H1 (cell line): ENCODE data around the gene SFRP5. TPM values are rescaled to one million over a fixed set of nuclear protein-coding genes. Genes with fewer than 3 reads are reported as not detected.

Experiments
- CTCF ChIA-PET: fragments of 300-600 bp; sonication (Branson Sonifier 250); formaldehyde crosslinking; loops from one replicate; lab custom pipeline; 2021; ENCODE audit not compliant: partially characterized antibody; lab: Charles Lee
- POLR2A ChIA-PET: fragments of 300-600 bp; sonication (Branson Sonifier 250); formaldehyde crosslinking; loops from one replicate; lab custom pipeline; 2021; ENCODE audit warnings: inconsistent platforms; ENCODE audit not compliant: partially characterized antibody; lab: Charles Lee
- DNase-seq, 2 experiments: peaks; one replicate each; pipeline versions ENCODE4 v3.0.0 to v3.0.0-alpha.2; 2010 to 2022; ENCODE audit warnings: low spot score in 2 of 2, low read depth in 1 of 2, mixed read lengths in 1 of 2
- FAIRE-seq: peaks from 2 replicates; lab custom pipeline; 2011; peaks lifted over from hg19 to GRCh38; lab: Jason Lieb, UNC
- H2AFZ ChIP-seq: 2 replicates; pipeline ENCODE4 v1.8.1; 2012; ENCODE audit warnings: low read length, inconsistent platforms
- H2AK5ac ChIP-seq: 2 replicates; pipeline ENCODE4 v1.6.1; 2013; ENCODE audit warnings: low read depth, low read length
- H2BK120ac ChIP-seq: replicated peaks from 2 replicates; pipeline ENCODE3; 2013; ENCODE audit warnings: low read depth, low read length, inconsistent platforms
- H2BK12ac ChIP-seq: 2 replicates; pipeline ENCODE4 v1.6.1; 2013; ENCODE audit warnings: low read depth, low read length
- H2BK15ac ChIP-seq: 2 replicates; pipeline ENCODE4 v1.6.1; 2013; ENCODE audit warnings: low read length
- H2BK20ac ChIP-seq: 2 replicates; pipeline ENCODE4 v1.6.1; 2013; ENCODE audit warnings: low read length
- H2BK5ac ChIP-seq: 2 replicates; pipeline ENCODE4 v1.6.1; 2013; ENCODE audit warnings: low read depth, low read length
- H3K14ac ChIP-seq: 2 replicates; pipeline ENCODE4 v1.6.1; 2013; ENCODE audit warnings: inconsistent platforms; ENCODE audit not compliant: insufficient read length
- H3K18ac ChIP-seq: 2 replicates; pipeline ENCODE4 v1.6.1; 2013; ENCODE audit warnings: low read length; ENCODE audit errors: extremely low read depth
- H3K23ac ChIP-seq: 2 replicates; pipeline ENCODE4 v1.6.1; 2013; ENCODE audit warnings: inconsistent platforms; ENCODE audit not compliant: insufficient read length
- H3K23me2 ChIP-seq: 2 replicates; pipeline ENCODE4 v1.6.1; 2013; ENCODE audit warnings: low read depth, low read length
- H3K27ac ChIP-seq: 2 replicates; pipeline ENCODE4 v1.6.1; 2011; ENCODE audit warnings: low read depth, low read length, inconsistent platforms
- H3K27me3 ChIP-seq, 4 experiments: replicated peaks in 1 of 4; 1 replicate in 1 of 4; 2 replicates in 3 of 4; pipeline versions ENCODE4 v1.6.1 to v1.8.1; 2011 to 2013; ENCODE audit warnings: low read length in 3 of 4, mild to moderate bottlenecking in 3 of 4, inconsistent platforms in 2 of 4, mixed read lengths in 2 of 4, moderate library complexity in 1 of 4; ENCODE audit not compliant: control insufficient read depth in 3 of 4, insufficient read depth in 3 of 4; ENCODE audit errors: extremely low read depth in 1 of 4
- H3K36me3 ChIP-seq, 4 experiments: 2 replicates each; pipeline versions ENCODE4 v1.6.1 to v1.8.1; 2011 to 2013; ENCODE audit warnings: mild to moderate bottlenecking in 4 of 4, low read length in 3 of 4, moderate library complexity in 2 of 4, control low read depth in 1 of 4, inconsistent platforms in 1 of 4; ENCODE audit not compliant: insufficient read depth in 4 of 4, control insufficient read depth in 2 of 4
- H3K4ac ChIP-seq: replicated peaks from 2 replicates; pipeline ENCODE3; 2013; ENCODE audit warnings: low read length, low read depth, mixed read lengths, inconsistent platforms; ENCODE audit not compliant: insufficient read length
- H3K4me1 ChIP-seq, 4 experiments: replicated peaks in 1 of 4; 1 replicate in 1 of 4; 2 replicates in 3 of 4; pipeline versions ENCODE4 v1.6.1 to v1.8.1; 2011 to 2013; ENCODE audit warnings: low read length in 3 of 4, inconsistent platforms in 2 of 4, mixed read lengths in 1 of 4; ENCODE audit not compliant: insufficient read depth in 4 of 4, control insufficient read depth in 3 of 4
- H3K4me2 ChIP-seq, 2 experiments: 2 replicates each; pipeline versions ENCODE4 v1.6.1 to v1.8.1; 2011 to 2013; ENCODE audit warnings: low read depth in 2 of 2, low read length in 2 of 2, control low read depth in 1 of 2, inconsistent platforms in 1 of 2, mild to moderate bottlenecking in 1 of 2; ENCODE audit not compliant: insufficient read depth in 1 of 2
- H3K4me3 ChIP-seq, 4 experiments: fragments of 200-600, 300-600 bp in 1 of 4; sonication (generic), shearing (Covaris generic), sonication (Bioruptor Twin) in 1 of 4; 2 replicates each; pipeline versions ENCODE4 v1.5.1 to v1.8.1; 2011 to 2016; ENCODE audit warnings: low read length in 4 of 4, low read depth in 3 of 4, control low read depth in 2 of 4, inconsistent platforms in 2 of 4, mild to moderate bottlenecking in 2 of 4, mixed read lengths in 1 of 4, moderate library complexity in 1 of 4; ENCODE audit not compliant: insufficient read depth in 2 of 4; ENCODE audit errors: extremely low read depth in 1 of 4
- H3K56ac ChIP-seq: replicated peaks from 2 replicates; pipeline ENCODE3; 2013; ENCODE audit warnings: low read depth, mild to moderate bottlenecking, mixed read lengths, low read length, inconsistent platforms; ENCODE audit not compliant: insufficient read length
- H3K79me1 ChIP-seq: 2 replicates; pipeline ENCODE4 v1.6.1; 2013; ENCODE audit warnings: low read depth, low read length, control low read depth
- H3K79me2 ChIP-seq, 2 experiments: 2 replicates each; pipeline versions ENCODE4 v1.6.1 to v1.8.1; 2012 to 2013; ENCODE audit warnings: low read length in 2 of 2, mild to moderate bottlenecking in 2 of 2, inconsistent platforms in 1 of 2; ENCODE audit not compliant: insufficient read depth in 2 of 2, control insufficient read depth in 1 of 2
- H3K9ac ChIP-seq, 4 experiments: replicated peaks in 1 of 4; 1 replicate in 1 of 4; 2 replicates in 3 of 4; pipeline versions ENCODE4 v1.6.1 to v1.8.1; 2011 to 2013; ENCODE audit warnings: low read depth in 3 of 4, low read length in 3 of 4, control low read depth in 2 of 4, mild to moderate bottlenecking in 2 of 4, moderate library complexity in 2 of 4, inconsistent platforms in 1 of 4; ENCODE audit errors: extremely low read depth in 1 of 4
- H3K9me3 ChIP-seq, 2 experiments: 2 replicates each; pipeline versions ENCODE4 v1.6.1 to v1.8.1; 2012 to 2013; ENCODE audit warnings: mild to moderate bottlenecking in 2 of 2, moderate library complexity in 2 of 2, control low read depth in 1 of 2, inconsistent platforms in 1 of 2, low read depth in 1 of 2, low read length in 1 of 2, mixed read lengths in 1 of 2; ENCODE audit not compliant: insufficient read depth in 2 of 2
- H4K20me1 ChIP-seq, 2 experiments: replicated peaks in 1 of 2; 2 replicates each; pipeline versions ENCODE3 to v1.8.1; 2011 to 2013; ENCODE audit warnings: inconsistent platforms in 2 of 2, low read length in 2 of 2, mild to moderate bottlenecking in 1 of 2; ENCODE audit not compliant: insufficient read depth in 2 of 2, control insufficient read depth in 1 of 2
- H4K5ac ChIP-seq: 2 replicates; pipeline ENCODE4 v1.6.1; 2013; ENCODE audit warnings: low read length, low read depth, mixed read lengths, inconsistent platforms; ENCODE audit not compliant: insufficient read length
- H4K8ac ChIP-seq: 2 replicates; pipeline ENCODE4 v1.8.0; 2013; ENCODE audit warnings: mild to moderate bottlenecking, moderate library complexity, low read length, inconsistent platforms; ENCODE audit not compliant: insufficient read depth; ENCODE audit errors: extremely low read depth
- H4K91ac ChIP-seq: replicated peaks from 2 replicates; pipeline ENCODE3; 2013; ENCODE audit warnings: low read length, mixed read lengths, inconsistent platforms; ENCODE audit not compliant: insufficient read length
- CBX5 ChIP-seq: fragments of 300-800, 300-1000 bp; sonication (generic); IDR thresholded peaks from 2 replicates; pipeline ENCODE4 v1.7.1; 2016; ENCODE audit warnings: antibody characterized with exemption, low read length, low read depth
- CREB1 ChIP-seq: IDR thresholded peaks from 2 replicates; pipeline ENCODE4 v1.6.1; 2012; ENCODE audit warnings: inconsistent platforms
- GTF2F1 ChIP-seq: IDR thresholded peaks from 2 replicates; pipeline ENCODE4 v1.6.1; 2012; ENCODE audit warnings: low read depth, low read length, improper control_type of control experiment, borderline replicate concordance
- HDAC6 ChIP-seq: IDR thresholded peaks from one replicate; pipeline ENCODE4 v1.7.1; 2012; ENCODE audit warnings: low read depth, mild to moderate bottlenecking, inconsistent platforms, low read length, moderate library complexity
- PHF8 ChIP-seq: fragments of 200-600 bp; sonication (generic); conservative IDR thresholded peaks from 2 replicates; pipeline ENCODE4 v1.7.1; 2012; ENCODE audit warnings: low read depth, mild to moderate bottlenecking, inconsistent platforms, low read length, moderate library complexity
- SIX5 ChIP-seq: IDR thresholded peaks from 2 replicates; pipeline ENCODE4 v1.6.1; 2011; ENCODE audit warnings: mild to moderate bottlenecking, low read depth, low read length
- SRF ChIP-seq: IDR thresholded peaks from 2 replicates; pipeline ENCODE4 v1.6.1; 2011; ENCODE audit warnings: mild to moderate bottlenecking, low read depth, low read length, moderate library complexity
- TAF7 ChIP-seq: optimal IDR thresholded peaks from 2 replicates; pipeline ENCODE3; 2011; ENCODE audit warnings: low read depth, mild to moderate bottlenecking, inconsistent platforms, low read length, moderate library complexity, borderline replicate concordance
- TCF12 ChIP-seq: IDR thresholded peaks from 2 replicates; pipeline ENCODE4 v1.6.1; 2011; ENCODE audit warnings: low read depth, mild to moderate bottlenecking, low read length
- WGBS, 2 experiments: shearing (Covaris generic) in 1 of 2; methylation state at CpG; one replicate each; pipeline versions ENCODE4 v1.1.6 to v1.1.7; 2013 to 2015; ENCODE audit warnings: low lambda C conversion rate in 2 of 2, mixed read lengths in 2 of 2, inconsistent platforms in 1 of 2, low coverage in 1 of 2, missing lambda C conversion rate in 1 of 2; ENCODE audit not compliant: insufficient replicate concordance in 2 of 2, insufficient coverage in 1 of 2, insufficient read length in 1 of 2; ENCODE audit errors: extremely low coverage in 1 of 2, missing lambda C conversion rate in 1 of 2; 5-methylcytosine and 5-hydroxymethylcytosine counted together
- polyA plus RNA-seq, 7 experiments: library from polyadenylated mRNA; depleted of rRNA in 3 of 7; stranded (reverse) in 5 of 7; unstranded in 2 of 7; fragments of >200 nt in 5 of 7; fragments of 200-250 nt in 2 of 7; gene quantifications; 1 replicate in 5 of 7; 2 replicates in 1 of 7; 4 replicates in 1 of 7; pipeline versions ENCODE4 v1.2.1 to v1.2.3, GENCODE V29; 2011 to 2013; ENCODE audit warnings: missing spikeins in 2 of 7, mixed read lengths in 2 of 7
- total RNA-seq: library from RNA; stranded (reverse); fragmentation: NEBNext Ultra II Directional; extraction: Animal tissue kit (Norgen Biotek cat#: 25700); gene quantifications from 2 replicates; pipeline ENCODE4 v1.2.1, GENCODE V29; 2021
- TF ChIP-seq, protein P1 (sequence below): IDR thresholded peaks from 2 replicates; pipeline ENCODE4 v1.6.1; 2012; ENCODE audit warnings: low read length, inconsistent platforms

SFRP5 gene
- total and polyA plus RNA-seq, 2 of the 8 experiments (the other 6 are each of a cell fraction or from before 2014, with no cell fraction given) = 3.9 to 5.9 TPM

GRCh38 chr10:97778452-97779302 lies 6.9 kb upstream of the SFRP5 start:
- Histone ChIP-seq H2BK5ac (no peak overlapping the region; the same call in 1 of the 2 replicates), H3K4me2 (no peak overlapping the region), H4K5ac (no peak overlapping the region), H3K4ac (no peak overlapping the region), H2BK12ac (no peak overlapping the region), H3K79me2 (no peaks in the 10 kb centered on the region), H3K79me1 (no peaks in the 10 kb centered on the region), H4K91ac (no peak overlapping the region), H2BK120ac (no peak overlapping the region), H2AFZ (no peak overlapping the region), H3K9ac (no peak overlapping the region), H3K23me2 (no peaks in the 10 kb centered on the region), H4K8ac (peak overlapping the region; percentile 59; the same call in 1 of the 2 replicates), H3K56ac (no peak overlapping the region), H2BK15ac (no peak overlapping the region), H3K23ac (no peak overlapping the region), H3K14ac (no peak overlapping the region), H3K4me1 (peaks cover 0 to 14% (median 5%) of the 10 kb centered on the region in 4 experiments; a peak in 6 of 7 replicates), H2BK20ac (peak overlapping the region; percentile 29; the same call in 1 of the 2 replicates), H3K27ac (no peak overlapping the region), H3K18ac (no peak overlapping the region), H4K20me1 (no peaks in the 10 kb centered on the region), H3K36me3 (no peaks in the 10 kb centered on the region), H3K27me3 (peaks cover 0 to 1% (median under 1%) of the 10 kb centered on the region in 4 experiments; a peak in 3 of 7 replicates), H3K4me3 (no peak overlapping the region), H3K9me3 (no peaks in the 10 kb centered on the region), H2AK5ac (no peak overlapping the region)
- DNase-seq (peak in 1 of 2 experiments; percentile 58), FAIRE-seq (no peak)
- ChIA-PET CTCF (interaction anchor here (1.0 to 8.8 kb wide), 4 partner anchors 14 to 94 kb away, joined by 3 to 98 read pairs (median 17); no protein-coding TSS in a partner anchor), POLR2A (interaction anchor here (0.9 to 1.8 kb wide), 2 partner anchors 13 to 42 kb away, joined by 3 to 6 read pairs; partner anchors contain the start of gene ZFYVE27)
- WGBS, 2 experiments = 75% methylated on average over 11 of the region's 11 CpGs; no CpG with 5 or more reads in 1 of the 2 experiments
- TF ChIP-seq CBX5 (no peak), SIX5 (no peak), TAF7 (no peak), SRF (no peak), PHF8 (no peak), HDAC6 (no peak), GTF2F1 (no peak), TCF12 (no peak), CREB1 (no peak)
- TF ChIP-seq, protein P1, sequence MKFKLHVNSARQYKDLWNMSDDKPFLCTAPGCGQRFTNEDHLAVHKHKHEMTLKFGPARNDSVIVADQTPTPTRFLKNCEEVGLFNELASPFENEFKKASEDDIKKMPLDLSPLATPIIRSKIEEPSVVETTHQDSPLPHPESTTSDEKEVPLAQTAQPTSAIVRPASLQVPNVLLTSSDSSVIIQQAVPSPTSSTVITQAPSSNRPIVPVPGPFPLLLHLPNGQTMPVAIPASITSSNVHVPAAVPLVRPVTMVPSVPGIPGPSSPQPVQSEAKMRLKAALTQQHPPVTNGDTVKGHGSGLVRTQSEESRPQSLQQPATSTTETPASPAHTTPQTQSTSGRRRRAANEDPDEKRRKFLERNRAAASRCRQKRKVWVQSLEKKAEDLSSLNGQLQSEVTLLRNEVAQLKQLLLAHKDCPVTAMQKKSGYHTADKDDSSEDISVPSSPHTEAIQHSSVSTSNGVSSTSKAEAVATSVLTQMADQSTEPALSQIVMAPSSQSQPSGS = no peak
